GM19467 (cell line): ENCODE data around the gene PWWP2B.
A peak's percentile ranks its signal among the peaks of the same experiment; 100 is the strongest.

Source experiments
- ATAC-seq: cut with Tn5 transposase; IDR thresholded peaks from one replicate; pipeline ENCODE4 v1.9.1; 2021; ENCODE audit warnings: mild to moderate bottlenecking, moderate library complexity; ENCODE audit not compliant: unreplicated experiment

Gene PWWP2B

GRCh38 chr10:132397036-132397541 is at the start of gene PWWP2B:
TSS of gene PWWP2B (plus strand) at chr10:132397200. CDS start at chr10:132397227, 27 bp downstream.
- peak; percentile 31 for ATAC-seq

GRCh38 chr10:132347211-132347930 is 49.6 kb upstream of the PWWP2B start:
- no peak for ATAC-seq

- ATAC-seq: no peak
These were observed 49.1 kb upstream of the PWWP2B start for GRCh38 chr10:132347931-132348267.

- ATAC-seq: no peak
These were observed 47.2 kb upstream of the PWWP2B start for GRCh38 chr10:132349766-132350165.

- ATAC-seq: no peak
These were observed 46.6 kb upstream of the PWWP2B start for GRCh38 chr10:132350391-132350790.

GRCh38 chr10:132350946-132351345 is 46.1 kb upstream of the PWWP2B start:
- ATAC-seq: no peak

- no peak for ATAC-seq
These were observed 45.4 kb upstream of the PWWP2B start for GRCh38 chr10:132351611-132352010.

- ATAC-seq: peak; percentile 63
These were observed 44.3 kb upstream of the PWWP2B start for GRCh38 chr10:132352462-132353308.

- ATAC-seq: no peak
These were observed 43.3 kb upstream of the PWWP2B start for GRCh38 chr10:132353456-132354355.

GRCh38 chr10:132354356-132355094 is 42.5 kb upstream of the PWWP2B start:
- ATAC-seq: no peak

- no peak for ATAC-seq
These were observed 41.7 kb upstream of the PWWP2B start for GRCh38 chr10:132355297-132355696.

- ATAC-seq: no peak
These were observed 41.2 kb upstream of the PWWP2B start for GRCh38 chr10:132355754-132356153.

GRCh38 chr10:132356621-132357195 is 40.3 kb upstream of the PWWP2B start:
- ATAC-seq: no peak

- ATAC-seq: no peak
These were observed 39.5 kb upstream of the PWWP2B start for GRCh38 chr10:132357286-132358058.

GRCh38 chr10:132359305-132360040 is 37.5 kb upstream of the PWWP2B start:
- ATAC-seq: no peak

GRCh38 chr10:132360766-132361447 is 36.1 kb upstream of the PWWP2B start:
- no peak for ATAC-seq

GRCh38 chr10:132361581-132362101 is 35.4 kb upstream of the PWWP2B start:
- no peak for ATAC-seq

- no peak for ATAC-seq
These were observed 34.8 kb upstream of the PWWP2B start for GRCh38 chr10:132362151-132362611.
